ENCODE results near the gene NPAS3. TPM values are rescaled to one million over a fixed set of nuclear protein-coding genes. Genes with fewer than 3 reads are reported as not detected.
A peak's percentile ranks its signal among the peaks of the same experiment; 100 is the strongest.

Gene NPAS3
- total RNA-seq, 1 donor from 2014 or later: not detected

DNA sequence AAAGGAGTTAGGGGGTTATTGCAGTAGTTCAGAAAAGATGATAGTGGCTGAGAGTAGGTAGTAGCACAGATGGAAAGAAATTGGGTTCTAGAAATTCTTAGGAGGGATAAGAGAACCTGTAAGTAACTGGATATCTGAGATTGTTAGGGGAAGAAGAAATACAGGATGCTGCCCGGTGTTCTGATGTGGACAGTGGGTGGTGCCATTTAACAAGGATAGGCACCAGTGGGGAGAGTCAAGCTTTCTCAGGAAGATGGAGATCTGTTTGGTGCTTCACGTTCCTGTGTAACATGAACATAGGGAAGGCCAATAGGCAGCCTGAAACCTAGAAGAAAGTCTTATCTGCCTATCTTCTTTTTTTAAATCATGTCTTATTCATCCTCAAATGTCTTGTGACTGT lies 245.9 kb downstream of the NPAS3 start:
- Mint-ChIP-seq H3K9me3 (no peaks in the 10 kb centered on the region), H3K4me1 (no peaks in the 10 kb centered on the region)
- TF ChIP-seq, protein P1, sequence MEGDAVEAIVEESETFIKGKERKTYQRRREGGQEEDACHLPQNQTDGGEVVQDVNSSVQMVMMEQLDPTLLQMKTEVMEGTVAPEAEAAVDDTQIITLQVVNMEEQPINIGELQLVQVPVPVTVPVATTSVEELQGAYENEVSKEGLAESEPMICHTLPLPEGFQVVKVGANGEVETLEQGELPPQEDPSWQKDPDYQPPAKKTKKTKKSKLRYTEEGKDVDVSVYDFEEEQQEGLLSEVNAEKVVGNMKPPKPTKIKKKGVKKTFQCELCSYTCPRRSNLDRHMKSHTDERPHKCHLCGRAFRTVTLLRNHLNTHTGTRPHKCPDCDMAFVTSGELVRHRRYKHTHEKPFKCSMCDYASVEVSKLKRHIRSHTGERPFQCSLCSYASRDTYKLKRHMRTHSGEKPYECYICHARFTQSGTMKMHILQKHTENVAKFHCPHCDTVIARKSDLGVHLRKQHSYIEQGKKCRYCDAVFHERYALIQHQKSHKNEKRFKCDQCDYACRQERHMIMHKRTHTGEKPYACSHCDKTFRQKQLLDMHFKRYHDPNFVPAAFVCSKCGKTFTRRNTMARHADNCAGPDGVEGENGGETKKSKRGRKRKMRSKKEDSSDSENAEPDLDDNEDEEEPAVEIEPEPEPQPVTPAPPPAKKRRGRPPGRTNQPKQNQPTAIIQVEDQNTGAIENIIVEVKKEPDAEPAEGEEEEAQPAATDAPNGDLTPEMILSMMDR (IDR thresholded peaks at IDR 0.05): peak; percentile 44
- TF ChIP-seq EZH2phosphoT487 (IDR thresholded peaks at IDR 0.05): no peak

DNA sequence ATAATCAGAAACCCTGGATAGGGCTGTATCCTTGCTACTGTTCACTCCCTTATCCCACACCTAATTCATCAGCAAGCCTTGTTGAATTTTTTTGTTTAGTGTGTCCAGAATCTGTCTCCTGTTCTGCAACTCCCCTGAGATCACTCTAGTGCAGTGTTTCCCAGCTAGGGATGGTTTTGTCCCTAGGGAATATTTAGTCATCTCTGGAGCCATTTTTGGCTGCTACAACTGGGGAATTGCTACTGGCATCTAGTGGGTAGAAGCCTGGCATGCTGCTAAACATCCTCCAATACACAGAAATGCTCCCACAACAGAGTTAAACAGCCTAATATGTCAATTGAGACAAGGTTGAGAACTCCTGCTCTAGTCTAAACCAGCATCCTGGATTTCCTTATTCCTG lies 248.0 kb downstream of the NPAS3 start:
- H3K9me3 ChIP-seq (ENCODE audit: low read depth): no peaks in the 10 kb centered on the region
- H3K27ac ChIP-seq: no peak overlapping the region
- H3K36me3 ChIP-seq: no peaks in the 10 kb centered on the region
- no peak overlapping the region for H3K4me3 ChIP-seq
- Mint-ChIP-seq H3K9me3 (no peaks in the 10 kb centered on the region), H3K36me3 (no peaks in the 10 kb centered on the region), H3K4me3 (no peak overlapping the region), H3K4me1 (no peaks in the 10 kb centered on the region), H3K27me3 (ENCODE audit: insufficient read depth, low read depth) (no peaks in the 10 kb centered on the region), H3K27ac (no peak overlapping the region)
- H2AFZ ChIP-seq (replicated peaks): no peak overlapping the region
- no peaks in the 10 kb centered on the region for H3K79me2 ChIP-seq (ENCODE audit: low read depth)
- H4K20me1 ChIP-seq (ENCODE audit: low read depth): no peaks in the 10 kb centered on the region
- H3K4me1 ChIP-seq: no peaks in the 10 kb centered on the region
- no peak overlapping the region for H3K9ac ChIP-seq
- TF ChIP-seq EZH2 (IDR thresholded peaks at IDR 0.05): no peak
- no peak for TF ChIP-seq EZH2phosphoT487 (IDR thresholded peaks at IDR 0.05)
- TF ChIP-seq, protein P1 (IDR thresholded peaks at IDR 0.05): no peak
- H3K4me2 ChIP-seq: no peak overlapping the region
- no peaks in the 10 kb centered on the region for H3F3A ChIP-seq (ENCODE audit: low read depth)
- H3K27me3 ChIP-seq: no peaks in the 10 kb centered on the region
- no peak for DNase-seq (ENCODE audit: low spot score)

More for the DNA sequence above, 245.9 kb downstream of the NPAS3 start:
- Mint-ChIP-seq H3K27me3 (ENCODE audit: insufficient read depth, low read depth) (no peaks in the 10 kb centered on the region), H3K4me3 (no peak overlapping the region), H3K27ac (no peak overlapping the region), H3K36me3 (no peaks in the 10 kb centered on the region)
- DNase-seq (ENCODE audit: low spot score): peak; percentile 26
- Histone ChIP-seq H3K4me1 (no peaks in the 10 kb centered on the region), H3K9me3 (ENCODE audit: low read depth) (no peaks in the 10 kb centered on the region), H3F3A (ENCODE audit: low read depth) (no peaks in the 10 kb centered on the region), H3K36me3 (no peaks in the 10 kb centered on the region), H3K27ac (no peak overlapping the region), H2AFZ (replicated peaks) (no peak overlapping the region), H3K4me2 (no peak overlapping the region), H3K4me3 (no peak overlapping the region), H3K27me3 (no peaks in the 10 kb centered on the region), H3K9ac (no peak overlapping the region), H3K79me2 (ENCODE audit: low read depth) (no peaks in the 10 kb centered on the region), H4K20me1 (ENCODE audit: low read depth) (no peaks in the 10 kb centered on the region)

DNA sequence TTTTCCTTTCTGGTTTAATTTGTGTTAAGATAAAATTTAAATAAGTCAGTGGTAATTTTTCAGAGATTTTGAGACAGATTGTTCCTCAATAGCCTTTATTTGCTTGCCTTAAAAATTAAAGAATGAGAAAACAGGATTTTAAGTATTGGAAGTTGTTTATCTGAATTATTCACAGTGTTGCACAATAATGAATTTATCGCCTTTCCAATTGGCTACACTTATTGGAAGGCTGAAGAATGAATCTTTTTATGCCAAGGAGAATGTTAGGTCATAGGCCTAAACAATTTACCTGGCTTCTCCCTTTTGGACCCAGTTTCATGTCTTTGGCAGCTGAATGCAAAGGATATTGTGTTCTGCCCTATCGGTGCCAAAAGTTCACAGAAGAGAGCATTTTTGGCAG lies 250.2 kb downstream of the NPAS3 start:
- Histone ChIP-seq H3K9ac (no peak overlapping the region), H3K36me3 (no peaks in the 10 kb centered on the region), H4K20me1 (ENCODE audit: low read depth) (no peaks in the 10 kb centered on the region), H3K4me3 (no peak overlapping the region), H3F3A (ENCODE audit: low read depth) (no peaks in the 10 kb centered on the region), H2AFZ (replicated peaks) (no peak overlapping the region), H3K27me3 (no peaks in the 10 kb centered on the region), H3K9me3 (ENCODE audit: low read depth) (no peaks in the 10 kb centered on the region), H3K79me2 (ENCODE audit: low read depth) (no peaks in the 10 kb centered on the region), H3K27ac (no peak overlapping the region), H3K4me2 (no peak overlapping the region), H3K4me1 (no peaks in the 10 kb centered on the region)
- H3K9me3 Mint-ChIP-seq: no peaks in the 10 kb centered on the region
- DNase-seq (ENCODE audit: low spot score): no peak
- no peak overlapping the region for H3K27ac Mint-ChIP-seq
- no peaks in the 10 kb centered on the region for H3K27me3 Mint-ChIP-seq (ENCODE audit: insufficient read depth, low read depth)
- H3K4me1 Mint-ChIP-seq: no peaks in the 10 kb centered on the region
- TF ChIP-seq EZH2 (IDR thresholded peaks at IDR 0.05) (no peak), EZH2phosphoT487 (IDR thresholded peaks at IDR 0.05) (no peak)
- TF ChIP-seq, protein P1 (IDR thresholded peaks at IDR 0.05): no peak
- no peak overlapping the region for H3K4me3 Mint-ChIP-seq
- H3K36me3 Mint-ChIP-seq: no peaks in the 10 kb centered on the region
